Skeletal muscle tissue (tissue), 4 donors: Measurements from ENCODE around the gene ASH1L. TPM values are rescaled to one million over a fixed set of nuclear protein-coding genes. Genes with fewer than 3 reads are reported as not detected.
"Not testable (repeated sequence)": the region's sequence is repeated elsewhere in the genome, so short reads cannot be mapped to it uniquely, and the experiment has no call there.

ENCODE experiments used
- H3K27ac ChIP-seq: one replicate; pipeline ENCODE4 v1.7.0; 2013; ENCODE audit warnings: mild to moderate bottlenecking, low read depth, low read length, inconsistent platforms
- H3K27me3 ChIP-seq, 3 donors: one replicate each; pipeline ENCODE4 v1.7.0; 2013; ENCODE audit warnings: low read length in 3 of 3; ENCODE audit not compliant: control insufficient read depth in 3 of 3, insufficient read depth in 3 of 3
- H3K36me3 ChIP-seq, 3 donors: one replicate each; pipeline ENCODE4 v1.7.0; 2013; ENCODE audit warnings: low read length in 3 of 3; ENCODE audit not compliant: control insufficient read depth in 3 of 3, insufficient read depth in 3 of 3
- H3K4me1 ChIP-seq, 3 donors: one replicate each; pipeline ENCODE4 v1.7.0; 2013; ENCODE audit warnings: low read length in 3 of 3, mild to moderate bottlenecking in 3 of 3; ENCODE audit not compliant: control insufficient read depth in 3 of 3, insufficient read depth in 3 of 3
- H3K4me3 ChIP-seq, 3 donors: one replicate each; pipeline ENCODE4 v1.7.0; 2013; ENCODE audit warnings: low read length in 3 of 3
- H3K9ac ChIP-seq, 3 donors: one replicate each; pipeline ENCODE4 v1.7.0; 2013; ENCODE audit warnings: low read length in 3 of 3, mild to moderate bottlenecking in 3 of 3, moderate library complexity in 2 of 3, low read depth in 1 of 3
- H3K9me3 ChIP-seq, 3 donors: one replicate each; pipeline ENCODE4 v1.7.0; 2013; ENCODE audit warnings: low read length in 3 of 3; ENCODE audit not compliant: control insufficient read depth in 3 of 3
- total RNA-seq: library from RNA; depleted of rRNA; stranded (reverse); fragments of >200 nt; gene quantifications from one replicate; pipeline ENCODE4 v1.2.3, GENCODE V29; 2014
- donor health status: Osteomylitis.

ASH1L gene
- total RNA-seq, 1 donor from 2014 or later = 35.0 TPM

DNA sequence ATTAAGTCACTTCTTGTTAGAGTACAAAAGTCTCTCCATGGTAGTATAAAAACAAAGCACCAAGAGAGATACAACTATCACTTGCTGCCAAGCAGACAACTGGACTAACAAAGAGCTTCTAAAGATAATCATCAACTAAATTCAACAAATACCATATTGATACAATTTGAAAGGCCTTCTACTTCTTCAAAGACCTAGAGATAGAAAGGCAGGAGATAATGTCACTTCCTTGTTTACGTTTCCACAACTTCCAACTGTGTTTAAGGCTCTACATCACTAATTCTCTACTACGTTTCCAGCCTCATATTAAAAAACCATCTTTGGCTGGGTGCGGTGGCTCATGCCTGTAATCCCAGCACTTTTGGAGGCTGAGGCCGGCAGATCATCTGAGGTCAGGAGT is 104.5 kb downstream of the ASH1L start:
- Histone ChIP-seq H3K4me1 (peaks cover 0 to 4% (median 4%) of the 10 kb centered on the region in 3 donors), H3K4me3 (no peak overlapping the region), H3K36me3 (peaks cover 0 to 4% (median 0%) of the 10 kb centered on the region in 3 donors), H3K27ac (no peak overlapping the region), H3K9ac (no peak overlapping the region), H3K27me3 (no peaks in the 10 kb centered on the region), H3K9me3 (no peaks in the 10 kb centered on the region)

GRCh38 chr1:155457266-155457665 is 105.3 kb downstream of the ASH1L start:
- no peak overlapping the region for H3K9ac ChIP-seq
- no peaks in the 10 kb centered on the region for H3K27me3 ChIP-seq
- H3K27ac ChIP-seq = no peak overlapping the region
- no peak overlapping the region for H3K4me3 ChIP-seq
- peaks cover 0 to 4% (median 4%) of the 10 kb centered on the region in 3 donors for H3K4me1 ChIP-seq
- no peaks in the 10 kb centered on the region for H3K9me3 ChIP-seq
- H3K36me3 ChIP-seq = peaks cover 0 to 3% (median 0%) of the 10 kb centered on the region in 3 donors

GRCh38 chr1:155455588-155456195 is 106.9 kb downstream of the ASH1L start:
- Histone ChIP-seq H3K4me1 (peaks cover 0 to 4% (median 4%) of the 10 kb centered on the region in 3 donors), H3K9ac (no peak overlapping the region), H3K27ac (no peak overlapping the region), H3K36me3 (peaks cover 0 to 6% (median 0%) of the 10 kb centered on the region in 3 donors), H3K27me3 (no peaks in the 10 kb centered on the region), H3K4me3 (no peak overlapping the region), H3K9me3 (no peaks in the 10 kb centered on the region)

GRCh38 chr1:155454096-155454495 is 108.5 kb downstream of the ASH1L start:
- no peak overlapping the region for H3K9ac ChIP-seq
- no peak overlapping the region for H3K27ac ChIP-seq
- H3K36me3 ChIP-seq = peaks cover 0 to 6% (median 0%) of the 10 kb centered on the region in 3 donors
- peaks cover 0 to 4% (median 4%) of the 10 kb centered on the region in 3 donors for H3K4me1 ChIP-seq
- no peak overlapping the region for H3K4me3 ChIP-seq
- H3K27me3 ChIP-seq = no peaks in the 10 kb centered on the region
- no peaks in the 10 kb centered on the region for H3K9me3 ChIP-seq

- Histone ChIP-seq H3K4me3 (no peak overlapping the region), H3K27me3 (no peaks in the 10 kb centered on the region), H3K27ac (no peak overlapping the region), H3K36me3 (peaks cover 0 to 6% (median 0%) of the 10 kb centered on the region in 3 donors), H3K9ac (no peak overlapping the region), H3K4me1 (peaks cover 0 to 4% (median 4%) of the 10 kb centered on the region in 3 donors), H3K9me3 (no peaks in the 10 kb centered on the region)
Measured at GRCh38 chr1:155453141-155453540, 109.5 kb downstream of the ASH1L start.

DNA sequence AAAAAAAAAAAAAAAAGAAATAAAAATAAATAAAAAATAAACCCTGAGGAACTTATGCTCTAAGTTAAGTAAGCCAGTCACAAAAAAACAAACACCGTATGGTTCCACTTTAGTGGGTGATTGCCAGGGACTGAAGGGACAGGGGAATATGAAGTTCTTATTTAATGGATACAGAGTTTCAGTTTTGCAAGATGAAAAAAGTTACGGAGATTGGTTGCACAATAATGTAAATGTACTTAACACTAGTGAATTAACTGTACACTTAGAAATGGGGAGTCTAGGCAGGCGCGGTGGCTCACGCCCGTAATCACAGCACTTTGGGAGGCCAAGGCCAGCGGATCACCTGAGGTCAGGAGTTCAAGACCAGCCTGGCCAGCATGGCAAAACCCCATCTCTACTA is 111.4 kb downstream of the ASH1L start:
- Histone ChIP-seq H3K27ac (no peak overlapping the region), H3K4me3 (no peak overlapping the region), H3K9ac (no peak overlapping the region), H3K4me1 (peaks cover 0 to 4% (median 3%) of the 10 kb centered on the region in 3 donors), H3K9me3 (no peaks in the 10 kb centered on the region), H3K36me3 (peaks cover 0 to 6% (median 0%) of the 10 kb centered on the region in 3 donors), H3K27me3 (no peaks in the 10 kb centered on the region)

DNA sequence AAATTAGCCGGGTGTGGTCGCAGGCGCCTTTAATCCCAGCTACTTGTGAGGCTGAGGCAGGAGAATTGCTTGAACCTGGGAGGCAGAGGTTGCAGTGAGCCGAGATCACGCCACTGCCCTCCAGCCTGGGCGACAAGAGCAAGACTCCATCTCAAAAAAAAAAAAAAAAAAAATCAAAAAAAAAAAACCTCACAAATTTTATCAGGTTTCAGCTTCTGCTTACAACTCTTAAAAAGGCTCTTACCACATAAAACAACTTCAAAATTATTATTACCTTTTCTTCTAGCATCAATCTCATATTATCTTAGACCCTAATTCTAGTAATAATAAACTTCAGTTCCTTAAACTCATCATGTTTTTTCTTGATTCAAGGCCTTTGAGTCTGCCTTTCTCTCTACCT is 120.2 kb downstream of the ASH1L start:
- peaks cover 3 to 12% (median 4%) of the 10 kb centered on the region in 3 donors for H3K36me3 ChIP-seq
- H3K27ac ChIP-seq, H3K9me3 ChIP-seq, H3K9ac ChIP-seq, H3K27me3 ChIP-seq, H3K4me3 ChIP-seq, H3K4me1 ChIP-seq: not testable (repeated sequence)

DNA sequence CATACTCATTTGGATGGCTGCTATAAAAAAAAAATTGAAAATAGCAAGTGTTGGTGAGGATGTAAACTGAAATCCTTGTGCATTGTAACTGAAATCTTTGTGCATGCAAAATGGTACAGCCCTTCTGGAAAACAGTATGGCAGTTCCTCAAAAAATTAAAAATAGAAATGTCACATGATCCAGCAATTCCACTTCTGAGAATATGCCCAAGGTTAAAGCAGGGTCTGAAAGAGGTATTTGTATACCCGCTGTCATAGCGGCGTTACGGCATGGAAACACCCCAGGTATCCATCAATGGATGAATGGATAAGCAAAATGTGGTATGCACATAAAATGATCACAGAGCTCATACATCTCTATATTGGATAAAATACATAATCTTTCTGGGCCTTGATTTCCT is 125.2 kb downstream of the ASH1L start:
- Histone ChIP-seq H3K27me3 (no peaks in the 10 kb centered on the region), H3K9ac (no peak overlapping the region), H3K36me3 (peaks cover 3 to 21% (median 4%) of the 10 kb centered on the region in 3 donors), H3K27ac (no peak overlapping the region), H3K9me3 (no peaks in the 10 kb centered on the region), H3K4me3 (no peak overlapping the region), H3K4me1 (peaks cover 0 to 5% (median 0%) of the 10 kb centered on the region in 3 donors)

DNA sequence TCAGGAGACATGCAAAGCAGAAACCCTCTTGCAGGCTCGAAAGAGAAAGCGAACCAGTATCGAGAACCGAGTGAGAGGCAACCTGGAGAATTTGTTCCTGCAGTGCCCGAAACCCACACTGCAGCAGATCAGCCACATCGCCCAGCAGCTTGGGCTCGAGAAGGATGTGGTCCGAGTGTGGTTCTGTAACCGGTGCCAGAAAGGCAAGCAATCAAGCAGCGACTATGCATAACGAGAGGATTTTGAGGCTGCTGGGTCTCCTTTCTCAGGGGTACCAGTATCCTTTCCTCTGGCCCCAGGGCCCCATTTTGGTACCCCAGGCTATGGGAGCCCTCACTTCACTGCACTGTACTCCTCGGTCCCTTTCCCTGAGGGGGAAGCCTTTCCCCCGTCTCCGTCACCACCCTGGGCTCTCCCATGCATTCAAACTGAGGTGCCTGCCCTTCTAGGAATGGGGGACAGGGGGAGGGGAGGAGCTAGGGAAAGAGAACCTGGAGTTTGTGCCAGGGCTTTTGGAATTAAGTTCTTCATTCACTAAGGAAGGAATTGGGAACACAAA is 128.7 kb downstream of the ASH1L start:
- not testable (repeated sequence) for H3K9me3 ChIP-seq, H3K9ac ChIP-seq, H3K27me3 ChIP-seq, H3K4me3 ChIP-seq, H3K27ac ChIP-seq, H3K4me1 ChIP-seq
- peaks cover 3 to 30% (median 8%) of the 10 kb centered on the region in 3 donors for H3K36me3 ChIP-seq

GRCh38 chr1:155433128-155433830 is 129.3 kb downstream of the ASH1L start:
- H3K36me3 ChIP-seq = peaks cover under 1 to 24% (median 4%) of the 10 kb centered on the region in 3 donors
- not testable (repeated sequence) for H3K4me3 ChIP-seq, H3K4me1 ChIP-seq, H3K9me3 ChIP-seq, H3K9ac ChIP-seq, H3K27ac ChIP-seq, H3K27me3 ChIP-seq
